GM23338 (cell line): ENCODE measurements around the gene MICALL2. TPM values are rescaled to one million over a fixed set of nuclear protein-coding genes. Genes with fewer than 3 reads are reported as not detected.
A peak's percentile ranks its signal among the peaks of the same experiment; 100 is the strongest.

Experiments used
- ATAC-seq: fragments of 200-7000 bp; cut with Tn5 transposase; 3 replicates; pipeline ENCODE4 v1.9.1; 2020
- DNase-seq: peaks from one replicate; pipeline ENCODE4 v3.0.0-alpha.2; 2015; ENCODE audit warnings: low spot score
- H2AFZ ChIP-seq: fragments of 200-600 bp; sonication (generic); 2 replicates; pipeline ENCODE4 v1.8.0; 2016; ENCODE audit warnings: antibody characterized with exemption, mild to moderate bottlenecking, moderate library complexity
- H3F3A ChIP-seq: fragments of 200-600 bp; sonication (generic); replicated peaks from 2 replicates; pipeline ENCODE4 v1.8.0; 2017; ENCODE audit warnings: antibody characterized with exemption, mixed run types, low read depth
- H3K27ac ChIP-seq: fragments of 200-600 bp; sonication (generic); 2 replicates; pipeline ENCODE4 v1.6.1; 2016; ENCODE audit warnings: low read depth
- H3K27me3 ChIP-seq: fragments of 200-600 bp; sonication (generic); 2 replicates; pipeline ENCODE4 v1.8.0; 2016; ENCODE audit warnings: mild to moderate bottlenecking, mixed run types, moderate library complexity; ENCODE audit not compliant: insufficient read depth
- H3K36me3 ChIP-seq: fragments of 200-600 bp; sonication (generic); 2 replicates; pipeline ENCODE4 v1.8.0; 2016; ENCODE audit warnings: mild to moderate bottlenecking; ENCODE audit not compliant: insufficient read depth
- H3K4me1 ChIP-seq: fragments of 200-600 bp; sonication (generic); 2 replicates; pipeline ENCODE4 v1.8.0; 2016; ENCODE audit warnings: mild to moderate bottlenecking, moderate library complexity; ENCODE audit not compliant: insufficient read depth
- H3K4me2 ChIP-seq: fragments of 200-600 bp; sonication (generic); 2 replicates; pipeline ENCODE4 v1.7.1; 2017; ENCODE audit warnings: mixed run types
- H3K4me3 ChIP-seq: fragments of 200-600 bp; sonication (generic); 2 replicates; pipeline ENCODE4 v1.6.1; 2016; ENCODE audit warnings: mixed run types
- H3K79me2 ChIP-seq: fragments of 200-600 bp; sonication (generic); replicated peaks from 2 replicates; pipeline ENCODE4 v1.8.0; 2017; ENCODE audit warnings: mild to moderate bottlenecking; ENCODE audit not compliant: insufficient read depth
- H3K9me2 ChIP-seq: fragments of 200-600 bp; sonication (generic); 2 replicates; pipeline ENCODE4 v1.8.0; 2017; ENCODE audit not compliant: insufficient read depth
- H4K20me1 ChIP-seq: fragments of 200-600 bp; sonication (generic); replicated peaks from 2 replicates; pipeline ENCODE4 v1.8.0; 2017; ENCODE audit warnings: mild to moderate bottlenecking; ENCODE audit not compliant: insufficient read depth
- H3K27ac Mint-ChIP-seq: 2 replicates; pipeline ENCODE4 v1.8.0; 2020; ENCODE audit warnings: inconsistent platforms, mild to moderate bottlenecking, moderate library complexity, mixed read lengths
- H3K27me3 Mint-ChIP-seq: 3 replicates; pipeline ENCODE4 v1.8.0; 2022; ENCODE audit warnings: low read depth, mild to moderate bottlenecking, moderate library complexity, mixed read lengths, inconsistent platforms; ENCODE audit not compliant: insufficient read depth, poor library complexity
- H3K36me3 Mint-ChIP-seq: 3 replicates; pipeline ENCODE4 v1.8.0; 2021; ENCODE audit warnings: low read depth, mild to moderate bottlenecking, inconsistent platforms, moderate library complexity, mixed read lengths
- H3K4me1 Mint-ChIP-seq: 3 replicates; pipeline ENCODE4 v1.8.0; 2020; ENCODE audit warnings: mild to moderate bottlenecking, inconsistent platforms, mixed read lengths
- H3K4me3 Mint-ChIP-seq: 3 replicates; pipeline ENCODE4 v1.8.0; 2021; ENCODE audit warnings: moderate library complexity, mild to moderate bottlenecking, inconsistent platforms, mixed read lengths
- H3K9me3 Mint-ChIP-seq: 3 replicates; pipeline ENCODE4 v1.8.0; 2020; ENCODE audit warnings: moderate library complexity, mild to moderate bottlenecking, inconsistent platforms, mixed read lengths
- CREB1 ChIP-seq: fragments of 250-450 bp; sonication (Bioruptor Pico); IDR thresholded peaks from 2 replicates; pipeline ENCODE4 v1.5.0; 2020; ENCODE audit warnings: low read depth, mild to moderate bottlenecking, moderate library complexity
- EZH2 ChIP-seq: fragments of 200-600 bp; sonication (generic); IDR thresholded peaks from one replicate; pipeline ENCODE4 v1.8.0; 2017; ENCODE audit warnings: antibody characterized with exemption, mild to moderate bottlenecking, low read depth; ENCODE audit not compliant: unreplicated experiment
- EZH2phosphoT487 ChIP-seq: fragments of 200-600 bp; sonication (generic); IDR thresholded peaks from one replicate; pipeline ENCODE4 v1.8.1; 2018; ENCODE audit warnings: antibody characterized with exemption; ENCODE audit not compliant: unreplicated experiment
- JUNB ChIP-seq: IDR thresholded peaks from one replicate; pipeline ENCODE4 v1.6.1; 2016; ENCODE audit warnings: antibody characterized with exemption; ENCODE audit not compliant: unreplicated experiment
- NANOG ChIP-seq: IDR thresholded peaks from 2 replicates; pipeline ENCODE4 v1.6.1; 2016; ENCODE audit warnings: antibody characterized with exemption, borderline replicate concordance
- POLR2AphosphoS5 ChIP-seq: IDR thresholded peaks from 2 replicates; pipeline ENCODE4 v1.6.1; 2016; ENCODE audit warnings: antibody characterized with exemption, low read depth
- REST ChIP-seq: IDR thresholded peaks from one replicate; pipeline ENCODE4 v1.6.1; 2018; ENCODE audit warnings: antibody characterized with exemption; ENCODE audit not compliant: unreplicated experiment
- STAT1 ChIP-seq: IDR thresholded peaks from one replicate; pipeline ENCODE4 v1.6.1; 2016; ENCODE audit warnings: antibody characterized with exemption; ENCODE audit not compliant: unreplicated experiment
- polyA plus RNA-seq: library from polyadenylated mRNA; unstranded; fragments of >200 nt; fragmentation: Nextera tagmentation; extraction: Ambion mirVana; gene quantifications from 2 replicates; pipeline ENCODE4 v1.2.1, GENCODE V29; 2016
- total RNA-seq: library from RNA; depleted of rRNA; stranded (reverse); fragments of >200 nt; shearing (Covaris generic); gene quantifications from 2 replicates; pipeline ENCODE4 v1.2.3, GENCODE V29; 2014
- TF ChIP-seq, protein P1 (sequence below): IDR thresholded peaks from 2 replicates; pipeline ENCODE4 v1.6.1; 2016; ENCODE audit warnings: antibody characterized with exemption
- TF ChIP-seq, protein P2 (sequence below): fragments of 250-450 bp; sonication (Bioruptor Pico); IDR thresholded peaks from 2 replicates; pipeline ENCODE4 v1.5.0; 2020; ENCODE audit warnings: mild to moderate bottlenecking, moderate library complexity

The MICALL2 gene
- total and polyA plus RNA-seq, 2 experiments from 2014 or later = 7.0 to 13.0 TPM

DNA sequence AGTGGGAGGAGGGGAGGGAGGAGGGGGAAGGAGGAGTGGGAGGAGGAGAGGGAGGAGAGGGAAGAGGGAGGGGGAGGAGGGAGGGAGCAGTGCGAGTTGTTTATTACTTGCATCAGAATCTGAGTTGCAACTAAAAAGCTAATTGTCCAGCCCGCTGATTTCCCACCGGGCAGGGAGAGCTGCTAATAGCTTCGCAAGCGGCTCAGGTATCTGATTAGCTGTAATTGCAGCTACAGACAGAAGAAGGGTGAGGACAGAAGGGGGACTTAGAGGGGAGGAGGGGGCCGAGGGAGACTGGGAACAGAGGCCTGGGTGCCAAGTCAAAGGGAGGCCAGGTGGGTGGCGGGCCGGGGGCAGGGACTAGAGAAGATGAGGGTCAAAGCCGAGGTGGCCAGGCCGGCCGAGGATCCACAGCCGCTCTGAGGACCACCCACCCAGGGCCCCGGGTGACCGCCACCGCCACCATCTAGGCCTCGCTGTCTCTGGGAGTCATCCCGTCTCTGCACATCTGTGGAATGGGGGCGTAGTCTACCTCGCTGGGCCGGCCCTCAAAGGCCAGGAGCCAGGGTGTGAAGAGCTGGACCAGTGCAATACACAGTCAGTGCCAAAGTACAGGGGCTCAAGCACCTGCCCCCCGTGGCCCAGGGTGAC, 54.2 kb downstream of the MICALL2 start:
- Histone ChIP-seq H3K9me2 (no peaks in the 10 kb centered on the region), H3F3A (no peaks in the 10 kb centered on the region), H3K36me3 (no peaks in the 10 kb centered on the region), H3K4me3 (no peak overlapping the region), H3K27me3 (peaks cover 16% of the 10 kb centered on the region), H3K4me1 (peaks cover 9% of the 10 kb centered on the region), H3K79me2 (no peaks in the 10 kb centered on the region), H4K20me1 (no peaks in the 10 kb centered on the region), H2AFZ (no peak overlapping the region), H3K27ac (no peak overlapping the region), H3K4me2 (no peak overlapping the region)
- Mint-ChIP-seq H3K27me3 (peaks cover 35% of the 10 kb centered on the region), H3K4me1 (peaks cover 8% of the 10 kb centered on the region), H3K27ac (no peak overlapping the region), H3K9me3 (no peaks in the 10 kb centered on the region; the same call in 2 of the 3 replicates), H3K4me3 (no peak overlapping the region), H3K36me3 (no peaks in the 10 kb centered on the region)
- no peak for DNase-seq
- TF ChIP-seq JUNB = no peak
- TF ChIP-seq, protein P1, sequence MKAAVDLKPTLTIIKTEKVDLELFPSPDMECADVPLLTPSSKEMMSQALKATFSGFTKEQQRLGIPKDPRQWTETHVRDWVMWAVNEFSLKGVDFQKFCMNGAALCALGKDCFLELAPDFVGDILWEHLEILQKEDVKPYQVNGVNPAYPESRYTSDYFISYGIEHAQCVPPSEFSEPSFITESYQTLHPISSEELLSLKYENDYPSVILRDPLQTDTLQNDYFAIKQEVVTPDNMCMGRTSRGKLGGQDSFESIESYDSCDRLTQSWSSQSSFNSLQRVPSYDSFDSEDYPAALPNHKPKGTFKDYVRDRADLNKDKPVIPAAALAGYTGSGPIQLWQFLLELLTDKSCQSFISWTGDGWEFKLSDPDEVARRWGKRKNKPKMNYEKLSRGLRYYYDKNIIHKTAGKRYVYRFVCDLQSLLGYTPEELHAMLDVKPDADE = no peak
- ATAC-seq = no peak

GRCh38 chr7:1404460-1404809, 54.8 kb downstream of the MICALL2 start:
- Histone ChIP-seq H3K27ac (no peak overlapping the region), H3K27me3 (peaks cover 16% of the 10 kb centered on the region), H2AFZ (peak overlapping the region; percentile 90; the same call in 1 of the 2 replicates), H3K79me2 (no peaks in the 10 kb centered on the region), H3K4me3 (peak overlapping the region; percentile 51), H3K4me2 (peak overlapping the region; percentile 83), H4K20me1 (no peaks in the 10 kb centered on the region), H3K4me1 (peaks cover 9% of the 10 kb centered on the region), H3F3A (no peaks in the 10 kb centered on the region), H3K9me2 (no peaks in the 10 kb centered on the region), H3K36me3 (no peaks in the 10 kb centered on the region)
- Mint-ChIP-seq H3K9me3 (no peaks in the 10 kb centered on the region; the same call in 2 of the 3 replicates), H3K4me3 (peak overlapping the region; percentile 68), H3K4me1 (peaks cover 8% of the 10 kb centered on the region), H3K27me3 (peaks cover 32% of the 10 kb centered on the region), H3K27ac (no peak overlapping the region), H3K36me3 (no peaks in the 10 kb centered on the region)
- ATAC-seq = no peak
- DNase-seq = no peak
- no peak for TF ChIP-seq EZH2phosphoT487
- no peak for TF ChIP-seq EZH2
- no peak for TF ChIP-seq STAT1
- TF ChIP-seq CREB1 = no peak
- no peak for TF ChIP-seq REST
- no peak for TF ChIP-seq NANOG
- TF ChIP-seq, protein P2, sequence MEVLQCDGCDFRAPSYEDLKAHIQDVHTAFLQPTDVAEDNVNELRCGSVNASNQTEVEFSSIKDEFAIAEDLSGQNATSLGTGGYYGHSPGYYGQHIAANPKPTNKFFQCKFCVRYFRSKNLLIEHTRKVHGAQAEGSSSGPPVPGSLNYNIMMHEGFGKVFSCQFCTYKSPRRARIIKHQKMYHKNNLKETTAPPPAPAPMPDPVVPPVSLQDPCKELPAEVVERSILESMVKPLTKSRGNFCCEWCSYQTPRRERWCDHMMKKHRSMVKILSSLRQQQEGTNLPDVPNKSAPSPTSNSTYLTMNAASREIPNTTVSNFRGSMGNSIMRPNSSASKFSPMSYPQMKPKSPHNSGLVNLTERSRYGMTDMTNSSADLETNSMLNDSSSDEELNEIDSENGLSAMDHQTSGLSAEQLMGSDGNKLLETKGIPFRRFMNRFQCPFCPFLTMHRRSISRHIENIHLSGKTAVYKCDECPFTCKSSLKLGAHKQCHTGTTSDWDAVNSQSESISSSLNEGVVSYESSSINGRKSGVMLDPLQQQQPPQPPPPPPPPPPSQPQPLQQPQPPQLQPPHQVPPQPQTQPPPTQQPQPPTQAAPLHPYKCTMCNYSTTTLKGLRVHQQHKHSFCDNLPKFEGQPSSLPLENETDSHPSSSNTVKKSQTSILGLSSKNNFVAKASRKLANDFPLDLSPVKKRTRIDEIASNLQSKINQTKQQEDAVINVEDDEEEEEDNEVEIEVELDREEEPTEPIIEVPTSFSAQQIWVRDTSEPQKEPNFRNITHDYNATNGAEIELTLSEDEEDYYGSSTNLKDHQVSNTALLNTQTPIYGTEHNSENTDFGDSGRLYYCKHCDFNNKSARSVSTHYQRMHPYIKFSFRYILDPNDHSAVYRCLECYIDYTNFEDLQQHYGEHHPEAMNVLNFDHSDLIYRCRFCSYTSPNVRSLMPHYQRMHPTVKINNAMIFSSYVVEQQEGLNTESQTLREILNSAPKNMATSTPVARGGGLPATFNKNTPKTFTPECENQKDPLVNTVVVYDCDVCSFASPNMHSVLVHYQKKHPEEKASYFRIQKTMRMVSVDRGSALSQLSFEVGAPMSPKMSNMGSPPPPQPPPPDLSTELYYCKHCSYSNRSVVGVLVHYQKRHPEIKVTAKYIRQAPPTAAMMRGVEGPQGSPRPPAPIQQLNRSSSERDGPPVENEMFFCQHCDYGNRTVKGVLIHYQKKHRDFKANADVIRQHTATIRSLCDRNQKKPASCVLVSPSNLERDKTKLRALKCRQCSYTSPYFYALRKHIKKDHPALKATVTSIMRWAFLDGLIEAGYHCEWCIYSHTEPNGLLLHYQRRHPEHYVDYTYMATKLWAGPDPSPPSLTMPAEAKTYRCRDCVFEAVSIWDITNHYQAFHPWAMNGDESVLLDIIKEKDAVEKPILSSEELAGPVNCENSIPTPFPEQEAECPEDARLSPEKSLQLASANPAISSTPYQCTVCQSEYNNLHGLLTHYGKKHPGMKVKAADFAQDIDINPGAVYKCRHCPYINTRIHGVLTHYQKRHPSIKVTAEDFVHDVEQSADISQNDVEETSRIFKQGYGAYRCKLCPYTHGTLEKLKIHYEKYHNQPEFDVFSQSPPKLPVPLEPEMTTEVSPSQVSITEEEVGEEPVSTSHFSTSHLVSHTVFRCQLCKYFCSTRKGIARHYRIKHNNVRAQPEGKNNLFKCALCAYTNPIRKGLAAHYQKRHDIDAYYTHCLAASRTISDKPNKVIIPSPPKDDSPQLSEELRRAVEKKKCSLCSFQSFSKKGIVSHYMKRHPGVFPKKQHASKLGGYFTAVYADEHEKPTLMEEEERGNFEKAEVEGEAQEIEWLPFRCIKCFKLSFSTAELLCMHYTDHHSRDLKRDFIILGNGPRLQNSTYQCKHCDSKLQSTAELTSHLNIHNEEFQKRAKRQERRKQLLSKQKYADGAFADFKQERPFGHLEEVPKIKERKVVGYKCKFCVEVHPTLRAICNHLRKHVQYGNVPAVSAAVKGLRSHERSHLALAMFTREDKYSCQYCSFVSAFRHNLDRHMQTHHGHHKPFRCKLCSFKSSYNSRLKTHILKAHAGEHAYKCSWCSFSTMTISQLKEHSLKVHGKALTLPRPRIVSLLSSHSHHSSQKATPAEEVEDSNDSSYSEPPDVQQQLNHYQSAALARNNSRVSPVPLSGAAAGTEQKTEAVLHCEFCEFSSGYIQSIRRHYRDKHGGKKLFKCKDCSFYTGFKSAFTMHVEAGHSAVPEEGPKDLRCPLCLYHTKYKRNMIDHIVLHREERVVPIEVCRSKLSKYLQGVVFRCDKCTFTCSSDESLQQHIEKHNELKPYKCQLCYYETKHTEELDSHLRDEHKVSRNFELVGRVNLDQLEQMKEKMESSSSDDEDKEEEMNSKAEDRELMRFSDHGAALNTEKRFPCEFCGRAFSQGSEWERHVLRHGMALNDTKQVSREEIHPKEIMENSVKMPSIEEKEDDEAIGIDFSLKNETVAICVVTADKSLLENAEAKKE = no peak
- TF ChIP-seq POLR2AphosphoS5 = no peak
- TF ChIP-seq, protein P1 = no peak
